Astrocyte (in vitro differentiated cells and primary cell): Measurements from ENCODE around the gene MED9. TPM values are rescaled to one million over a fixed set of nuclear protein-coding genes. Genes with fewer than 3 reads are reported as not detected.

Experiments
- DNase-seq: peaks from one replicate; pipeline ENCODE4 v3.0.0-alpha.2; 2010; ENCODE audit warnings: low read depth
- FAIRE-seq: peaks from 2 replicates; lab custom pipeline; 2011; peaks lifted over from hg19 to GRCh38; lab: Jason Lieb, UNC
- H2AFZ ChIP-seq: 2 replicates; pipeline ENCODE4 v1.6.0; 2012; ENCODE audit warnings: low read depth, low read length, inconsistent platforms
- H3K27ac ChIP-seq: 2 replicates; pipeline ENCODE4 v1.5.1; 2011; ENCODE audit warnings: low read depth, low read length, inconsistent platforms
- H3K27me3 ChIP-seq: 2 replicates; pipeline ENCODE4 v1.6.0; 2011; ENCODE audit warnings: low read length, inconsistent platforms; ENCODE audit not compliant: insufficient read depth
- H3K36me3 ChIP-seq: 2 replicates; pipeline ENCODE4 v1.5.1; 2011; ENCODE audit warnings: low read length, inconsistent platforms; ENCODE audit not compliant: insufficient read depth
- H3K4me1 ChIP-seq: 2 replicates; pipeline ENCODE4 v1.5.1; 2011; ENCODE audit warnings: low read length, inconsistent platforms; ENCODE audit not compliant: insufficient read depth
- H3K4me2 ChIP-seq: 2 replicates; pipeline ENCODE4 v1.6.0; 2012; ENCODE audit warnings: low read length, inconsistent platforms
- H3K4me3 ChIP-seq: 2 replicates; pipeline ENCODE4 v1.5.1; 2011; ENCODE audit warnings: low read depth, mild to moderate bottlenecking, low read length, inconsistent platforms; ENCODE audit not compliant: insufficient read depth
- H3K79me2 ChIP-seq: 2 replicates; pipeline ENCODE4 v1.6.0; 2012; ENCODE audit warnings: mild to moderate bottlenecking, low read length, inconsistent platforms; ENCODE audit not compliant: insufficient read depth
- H3K9ac ChIP-seq: 2 replicates; pipeline ENCODE4 v1.6.0; 2012; ENCODE audit warnings: mild to moderate bottlenecking, low read length, inconsistent platforms
- H3K9me3 ChIP-seq: 2 replicates; pipeline ENCODE4 v1.5.1; 2012; ENCODE audit warnings: low read depth, mild to moderate bottlenecking, low read length, inconsistent platforms; ENCODE audit not compliant: insufficient read depth
- H4K20me1 ChIP-seq: 2 replicates; pipeline ENCODE4 v1.6.0; 2012; ENCODE audit warnings: low read length, inconsistent platforms; ENCODE audit not compliant: insufficient read depth
- H3K27ac Mint-ChIP-seq: one replicate; pipeline ENCODE4 v1.8.0; 2021; ENCODE audit warnings: mild to moderate bottlenecking, mixed read lengths; ENCODE audit not compliant: unreplicated experiment
- H3K27me3 Mint-ChIP-seq: one replicate; pipeline ENCODE4 v1.8.0; 2021; ENCODE audit warnings: low read depth, mixed read lengths; ENCODE audit not compliant: unreplicated experiment
- H3K36me3 Mint-ChIP-seq: one replicate; pipeline ENCODE4 v1.8.0; 2021; ENCODE audit warnings: low read depth, mixed read lengths; ENCODE audit not compliant: unreplicated experiment
- H3K4me1 Mint-ChIP-seq: one replicate; pipeline ENCODE4 v1.8.0; 2021; ENCODE audit warnings: low read depth, mixed read lengths; ENCODE audit not compliant: unreplicated experiment
- H3K4me3 Mint-ChIP-seq: one replicate; pipeline ENCODE4 v1.8.0; 2021; ENCODE audit warnings: mild to moderate bottlenecking, moderate library complexity, mixed read lengths; ENCODE audit not compliant: unreplicated experiment
- H3K9me3 Mint-ChIP-seq: one replicate; pipeline ENCODE4 v1.8.0; 2021; ENCODE audit warnings: mild to moderate bottlenecking, mixed read lengths; ENCODE audit not compliant: unreplicated experiment
- CTCF ChIP-seq: IDR thresholded peaks from 2 replicates; pipeline ENCODE4 v1.5.1; 2011; ENCODE audit warnings: low read depth, mild to moderate bottlenecking, inconsistent platforms, low read length, moderate library complexity; ENCODE audit not compliant: insufficient read depth
- EZH2 ChIP-seq: IDR thresholded peaks from 2 replicates; pipeline ENCODE4 v1.6.1; 2012; ENCODE audit warnings: mild to moderate bottlenecking, low read length, inconsistent platforms; ENCODE audit not compliant: insufficient read depth
- total RNA-seq: library from RNA; stranded (reverse); gene quantifications from 2 replicates; pipeline ENCODE4 v1.2.1, GENCODE V29; 2021

MED9 gene
- total RNA-seq, 1 donor from 2014 or later: 9.4 TPM

DNA sequence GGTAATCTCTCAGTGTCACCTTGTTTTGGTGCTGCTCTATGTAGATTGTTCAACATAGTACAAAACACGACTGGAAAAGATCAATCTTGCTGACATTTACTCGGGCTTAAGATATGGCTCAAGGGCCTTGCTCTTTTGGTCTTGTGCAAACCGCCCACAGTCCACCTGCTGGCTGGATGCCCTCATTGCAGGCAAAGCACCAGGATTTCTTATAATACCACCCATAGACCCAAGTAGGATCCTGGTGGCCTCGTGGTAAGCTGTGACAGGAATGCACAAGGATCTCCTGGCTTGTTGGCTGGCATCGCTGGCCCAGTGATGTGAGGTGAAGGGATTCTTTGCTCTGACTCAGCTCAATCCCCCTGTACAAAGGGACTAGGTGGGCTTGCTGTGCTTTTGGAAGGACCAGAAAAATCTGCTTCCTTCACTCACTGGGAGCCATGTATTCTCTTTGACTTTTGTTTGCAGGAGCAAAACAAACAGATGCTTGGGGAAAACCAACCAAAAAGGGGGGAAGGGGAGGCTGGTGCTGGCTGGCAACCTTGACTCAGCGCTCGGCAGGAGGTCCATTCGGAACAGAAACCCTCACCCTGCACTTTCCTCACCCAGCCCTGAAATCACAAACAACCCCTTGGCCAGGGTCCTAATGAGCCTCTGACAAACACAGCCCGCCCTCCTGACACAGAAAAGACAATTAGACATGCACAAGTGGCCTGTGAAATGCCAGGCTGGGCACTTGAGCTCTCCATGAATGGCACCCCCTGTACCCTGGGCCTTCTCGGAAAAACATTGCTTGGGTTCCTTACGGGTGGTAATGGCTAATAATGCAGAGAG, 36.6 kb upstream of the MED9 start:
- Histone ChIP-seq H3K4me1 (peaks cover 22% of the 10 kb centered on the region), H3K9ac (no peak overlapping the region), H3K9me3 (no peaks in the 10 kb centered on the region), H2AFZ (peak overlapping the region; percentile 23), H3K4me3 (no peak overlapping the region), H3K79me2 (no peaks in the 10 kb centered on the region), H3K27ac (no peak overlapping the region), H3K4me2 (peak overlapping the region; percentile 16), H4K20me1 (no peaks in the 10 kb centered on the region), H3K36me3 (no peaks in the 10 kb centered on the region), H3K27me3 (no peaks in the 10 kb centered on the region)
- Mint-ChIP-seq H3K9me3 (no peaks in the 10 kb centered on the region), H3K27ac (no peak overlapping the region), H3K4me3 (no peak overlapping the region), H3K36me3 (no peaks in the 10 kb centered on the region), H3K4me1 (peaks cover 6% of the 10 kb centered on the region), H3K27me3 (peaks cover 4% of the 10 kb centered on the region)
- TF ChIP-seq EZH2 (no peak), CTCF (peak; percentile 62)
- DNase-seq (no peak), FAIRE-seq (no peak)

DNA sequence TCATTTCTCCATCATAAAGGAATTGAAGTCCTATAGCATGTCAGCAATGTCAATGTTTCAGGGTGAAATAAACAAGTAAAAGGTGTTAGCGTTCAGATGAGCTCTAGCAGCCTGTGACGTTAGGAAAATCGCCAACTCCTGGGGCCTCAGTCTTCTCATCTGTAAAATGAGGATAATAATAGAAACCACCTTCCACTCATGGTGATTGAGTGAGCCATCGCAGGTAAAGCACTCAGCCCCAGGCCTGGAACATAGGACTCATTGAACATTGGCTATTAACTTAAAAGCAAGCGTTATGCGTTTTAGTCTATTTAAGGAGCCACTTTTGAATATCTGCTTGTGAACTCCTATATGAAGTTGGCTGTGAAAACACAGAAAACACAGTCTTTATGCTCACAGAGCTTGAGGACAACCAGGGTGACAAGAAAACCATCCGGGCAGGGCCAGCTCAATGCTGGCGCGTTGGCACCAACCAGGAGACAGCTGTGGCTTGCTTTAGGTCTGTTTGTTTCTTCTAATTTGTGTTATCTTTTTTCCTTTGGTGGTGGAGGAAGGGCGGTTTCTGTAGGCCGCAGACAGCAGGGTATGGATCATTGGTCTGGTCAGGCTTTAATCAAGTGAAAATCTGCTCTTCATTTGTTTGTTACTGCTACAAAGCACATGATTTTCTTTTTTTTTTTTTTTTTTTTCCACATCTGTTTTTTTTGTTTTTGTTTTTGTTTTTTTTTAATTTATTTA, 35.7 kb upstream of the MED9 start:
- Mint-ChIP-seq H3K27ac (no peak overlapping the region), H3K4me1 (peaks cover 9% of the 10 kb centered on the region), H3K27me3 (peaks cover 4% of the 10 kb centered on the region), H3K9me3 (peaks cover 2% of the 10 kb centered on the region), H3K36me3 (no peaks in the 10 kb centered on the region), H3K4me3 (no peak overlapping the region)
- Histone ChIP-seq H3K4me3 (no peak overlapping the region), H3K27ac (no peak overlapping the region), H3K27me3 (no peaks in the 10 kb centered on the region), H3K36me3 (no peaks in the 10 kb centered on the region), H3K9ac (no peak overlapping the region), H3K4me2 (no peak overlapping the region), H2AFZ (no peak overlapping the region), H3K79me2 (no peaks in the 10 kb centered on the region), H3K9me3 (no peaks in the 10 kb centered on the region), H3K4me1 (peaks cover 23% of the 10 kb centered on the region), H4K20me1 (no peaks in the 10 kb centered on the region)
- FAIRE-seq (no peak), DNase-seq (no peak)
- no peak for TF ChIP-seq EZH2
- no peak for TF ChIP-seq CTCF
